Endothelial cell of umbilical vein (primary cell): ENCODE results near the gene MAPK9. TPM values are rescaled to one million over a fixed set of nuclear protein-coding genes. Genes with fewer than 3 reads are reported as not detected.

ENCODE experiments used
- BruUV-seq: library from RNA; stranded (reverse); fragments of 400-500 nt; replicated peaks from 2 replicates; lab custom pipeline; 2021; lab: Mats Ljungman, UMichigan
- CTCF ChIA-PET: fragments of 300-600, 350-600 bp; sonication (Branson Sonifier 250); formaldehyde crosslinking; loops from one replicate; lab custom pipeline; 2021; ENCODE audit warnings: antibody characterized with exemption, inconsistent platforms; lab: Charles Lee
- POLR2A ChIA-PET: fragments of 300-600, 350-600 bp; sonication (Branson Sonifier 250); formaldehyde crosslinking; loops from one replicate; lab custom pipeline; 2021; ENCODE audit warnings: antibody characterized with exemption, inconsistent platforms; lab: Charles Lee
- DNase-seq: peaks from one replicate; pipeline ENCODE4 v3.0.0-alpha.2; 2011; ENCODE audit warnings: low read depth, low spot score
- FAIRE-seq: peaks from 2 replicates; lab custom pipeline; 2011; peaks lifted over from hg19 to GRCh38; lab: Jason Lieb, UNC
- H2AFZ ChIP-seq: 2 replicates; pipeline ENCODE4 v1.6.0; 2012; ENCODE audit warnings: low read depth, low read length, control low read depth, inconsistent platforms
- H3K27ac ChIP-seq: 2 replicates; pipeline ENCODE4 v1.5.1; 2011; ENCODE audit warnings: low read depth, mild to moderate bottlenecking, control low read depth, low read length, moderate library complexity; ENCODE audit not compliant: insufficient read depth
- H3K27me3 ChIP-seq, 2 experiments: 2 replicates each; pipeline versions ENCODE4 v1.6.0 to v1.6.1; 2011; ENCODE audit warnings: low read length in 2 of 2, mixed read lengths in 1 of 2; ENCODE audit not compliant: control insufficient read depth in 2 of 2, insufficient read depth in 2 of 2
- H3K36me3 ChIP-seq, 2 experiments: 2 replicates in 1 of 2; 3 replicates in 1 of 2; pipeline ENCODE4 v1.5.1; 2011; ENCODE audit warnings: low read length in 2 of 2, mild to moderate bottlenecking in 1 of 2, moderate library complexity in 1 of 2; ENCODE audit not compliant: control insufficient read depth in 2 of 2, insufficient read depth in 2 of 2; ENCODE audit errors: extremely low read depth in 1 of 2
- H3K4me1 ChIP-seq: 3 replicates; pipeline ENCODE4 v1.5.1; 2011; ENCODE audit warnings: mild to moderate bottlenecking, low read length; ENCODE audit not compliant: control insufficient read depth, insufficient read depth; ENCODE audit errors: extremely low read depth
- H3K4me2 ChIP-seq: 2 replicates; pipeline ENCODE4 v1.6.1; 2011; ENCODE audit warnings: low read length, control low read depth, mixed read lengths; ENCODE audit not compliant: insufficient read depth
- H3K4me3 ChIP-seq, 3 experiments: fragments of 200-600 bp in 1 of 3; sonication (generic), shearing (Covaris generic) in 1 of 3; replicated peaks in 1 of 3; 2 replicates each; pipeline ENCODE4 v1.5.1; 2011 to 2016; ENCODE audit warnings: control low read depth in 3 of 3, low read length in 3 of 3, mild to moderate bottlenecking in 2 of 3, inconsistent platforms in 1 of 3, low read depth in 1 of 3, moderate library complexity in 1 of 3; ENCODE audit not compliant: insufficient read depth in 1 of 3
- H3K79me2 ChIP-seq: 2 replicates; pipeline ENCODE4 v1.6.0; 2012; ENCODE audit warnings: low read length, inconsistent platforms; ENCODE audit not compliant: control insufficient read depth, insufficient read depth
- H3K9ac ChIP-seq: replicated peaks from 2 replicates; pipeline ENCODE3; 2011; ENCODE audit warnings: low read length, control low read depth; ENCODE audit not compliant: insufficient read depth; ENCODE audit errors: extremely low read depth
- H3K9me1 ChIP-seq: replicated peaks from 3 replicates; pipeline ENCODE4 v1.6.0; 2011; ENCODE audit warnings: mild to moderate bottlenecking, low read length; ENCODE audit not compliant: control insufficient read depth, insufficient read depth; ENCODE audit errors: extremely low read depth
- H3K9me3 ChIP-seq: replicated peaks from 2 replicates; pipeline ENCODE4 v1.5.1; 2012; ENCODE audit warnings: low read length, inconsistent platforms; ENCODE audit not compliant: control insufficient read depth, insufficient read depth
- H4K20me1 ChIP-seq: replicated peaks from 2 replicates; pipeline ENCODE3; 2011; ENCODE audit warnings: mild to moderate bottlenecking, low read length; ENCODE audit not compliant: control insufficient read depth, insufficient read depth; ENCODE audit errors: extremely low read depth
- CTCF ChIP-seq, 2 donors: IDR thresholded peaks; 1 replicate in 1 of 2; 2 replicates in 1 of 2; pipeline ENCODE4 v1.5.1; 2011; ENCODE audit warnings: low read length in 2 of 2, mild to moderate bottlenecking in 2 of 2, moderate library complexity in 2 of 2, control low read depth in 1 of 2, inconsistent platforms in 1 of 2, low read depth in 1 of 2; ENCODE audit not compliant: insufficient read depth in 1 of 2; ENCODE audit errors: extremely low read depth in 1 of 2
- EZH2 ChIP-seq: IDR thresholded peaks from 2 replicates; pipeline ENCODE4 v1.6.1; 2012; ENCODE audit warnings: borderline replicate concordance, low read depth, mild to moderate bottlenecking, moderate library complexity, low read length, inconsistent platforms; ENCODE audit not compliant: severe bottlenecking
- FOS ChIP-seq: IDR thresholded peaks from 2 replicates; pipeline ENCODE4 v1.6.1; 2011; ENCODE audit warnings: mild to moderate bottlenecking, low read length, moderate library complexity, borderline replicate concordance; ENCODE audit not compliant: insufficient read depth
- GATA2 ChIP-seq: IDR thresholded peaks from 2 replicates; pipeline ENCODE4 v1.7.0; 2011; ENCODE audit warnings: low read depth, mild to moderate bottlenecking, moderate library complexity, mixed read lengths, low read length; ENCODE audit not compliant: insufficient read length, insufficient read depth
- JUN ChIP-seq: IDR thresholded peaks from 2 replicates; pipeline ENCODE4 v1.6.1; 2011; ENCODE audit warnings: borderline replicate concordance, low read depth; ENCODE audit not compliant: insufficient read length, insufficient read depth
- MYC ChIP-seq: IDR thresholded peaks from one replicate; pipeline ENCODE4 v1.6.1; 2011; ENCODE audit warnings: mild to moderate bottlenecking, low read depth, low read length
- POLR2A ChIP-seq: IDR thresholded peaks from 2 replicates; pipeline ENCODE4 v1.6.1; 2012; ENCODE audit warnings: low read depth, mild to moderate bottlenecking, control low read depth, low read length
- POLR2AphosphoS5 ChIP-seq: IDR thresholded peaks from 2 replicates; pipeline ENCODE4 v1.6.1; 2012; ENCODE audit warnings: low read depth, mild to moderate bottlenecking, control low read depth, low read length, moderate library complexity; ENCODE audit not compliant: insufficient read depth
- dilution Hi-C: fragments of 300-500 bp; cut with MboI; formaldehyde crosslinking; loops from one replicate; pipeline ENCODE4 v1.15.0; 2019; ENCODE audit warnings: low sequenced_read_pairs; ENCODE audit not compliant: extremely low pct_ligation_motif_present
- intact Hi-C: fragments of 100-400 bp; cut with micrococcal nuclease; formaldehyde crosslinking; loops from one replicate; pipeline ENCODE4 v1.10.0; 2022
- polyA plus RNA-seq, 4 experiments: library from polyadenylated mRNA; depleted of rRNA in 3 of 4; stranded (reverse) in 3 of 4; unstranded in 1 of 4; fragments of >200 nt; gene quantifications; 2 replicates each; pipeline versions ENCODE4 v1.2.1 to v1.2.3, GENCODE V29; 2011 to 2012; ENCODE audit warnings: missing spikeins in 1 of 4
- total RNA-seq: library from RNA; stranded (reverse); gene quantifications from 2 replicates; pipeline ENCODE4 v1.2.3, GENCODE V29; 2021
- TF ChIP-seq, protein P1 (sequence below): IDR thresholded peaks from 2 replicates; pipeline ENCODE4 v1.6.1; 2011; ENCODE audit not compliant: insufficient read depth, insufficient read length

Gene MAPK9
- total and polyA plus RNA-seq, 2 donors (not counting 3 experiments of a cell fraction or from before 2014, with no cell fraction given): 24.6 to 34.8 TPM

GRCh38 chr5:180199390-180199789 is 92.5 kb downstream of the MAPK9 start:
- Histone ChIP-seq H3K36me3 (no peaks in the 10 kb centered on the region), H3K9me1 (no peaks in the 10 kb centered on the region), H3K4me2 (no peak overlapping the region), H3K79me2 (no peaks in the 10 kb centered on the region), H4K20me1 (no peaks in the 10 kb centered on the region), H3K9ac (no peak overlapping the region), H2AFZ (no peak overlapping the region), H3K4me1 (no peaks in the 10 kb centered on the region), H3K27ac (no peak overlapping the region), H3K27me3 (no peaks in the 10 kb centered on the region), H3K9me3 (no peaks in the 10 kb centered on the region), H3K4me3 (no peak overlapping the region)
- CTCF ChIA-PET: interaction anchor here (1.5 to 2.5 kb wide), 2 partner anchors 8 to 10 kb away, joined by 3 to 14 read pairs; partner anchors contain the start of gene RASGEF1C
- TF ChIP-seq FOS (no peak), GATA2 (no peak), MYC (no peak), EZH2 (no peak), POLR2AphosphoS5 (no peak), CTCF (IDR thresholded peaks at IDR 0.05; ENCODE audit: extremely low read depth in 1 of 2, insufficient read depth in 1 of 2, low read depth in 1 of 2, low read length in 2 of 2) (no peak), POLR2A (no peak), JUN (no peak)
- TF ChIP-seq, protein P1, sequence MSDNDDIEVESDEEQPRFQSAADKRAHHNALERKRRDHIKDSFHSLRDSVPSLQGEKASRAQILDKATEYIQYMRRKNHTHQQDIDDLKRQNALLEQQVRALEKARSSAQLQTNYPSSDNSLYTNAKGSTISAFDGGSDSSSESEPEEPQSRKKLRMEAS: no peak
- POLR2A ChIA-PET: no interaction called here
- DNase-seq (no peak), FAIRE-seq (no peak)
- intact Hi-C loops: no loop called here
- dilution Hi-C loops: no loop called here
- BruUV-seq: no TSS peak
